Esophagus muscularis mucosa (tissue), 4 donors: ENCODE data around the gene ZMYM4.

ENCODE experiments used
- EP300 ChIP-seq: sonication (generic); formaldehyde crosslinking; IDR thresholded peaks from one replicate; pipeline ENCODE4 v1.6.1; 2017; ENCODE audit warnings: antibody characterized with exemption
- POLR2A ChIP-seq: fragments of 450-650 bp; IDR thresholded peaks from one replicate; pipeline ENCODE4 v1.6.1; 2017; ENCODE audit warnings: antibody characterized with exemption, moderate library complexity, mild to moderate bottlenecking, low read depth
- TF ChIP-seq, protein P1 (sequence below), 3 experiments: fragments of 200-600 bp in 2 of 3; fragments of 450-650 bp in 1 of 3; sonication (generic) in 2 of 3; IDR thresholded peaks; one replicate each; pipeline ENCODE4 v1.5.1; 2017 to 2019; ENCODE audit warnings: antibody characterized with exemption in 3 of 3, mild to moderate bottlenecking in 2 of 3, moderate library complexity in 1 of 3

GRCh38 chr1:35432231-35432630 is 163.7 kb downstream of the ZMYM4 start:
- no peak for TF ChIP-seq EP300
- TF ChIP-seq, protein P1, sequence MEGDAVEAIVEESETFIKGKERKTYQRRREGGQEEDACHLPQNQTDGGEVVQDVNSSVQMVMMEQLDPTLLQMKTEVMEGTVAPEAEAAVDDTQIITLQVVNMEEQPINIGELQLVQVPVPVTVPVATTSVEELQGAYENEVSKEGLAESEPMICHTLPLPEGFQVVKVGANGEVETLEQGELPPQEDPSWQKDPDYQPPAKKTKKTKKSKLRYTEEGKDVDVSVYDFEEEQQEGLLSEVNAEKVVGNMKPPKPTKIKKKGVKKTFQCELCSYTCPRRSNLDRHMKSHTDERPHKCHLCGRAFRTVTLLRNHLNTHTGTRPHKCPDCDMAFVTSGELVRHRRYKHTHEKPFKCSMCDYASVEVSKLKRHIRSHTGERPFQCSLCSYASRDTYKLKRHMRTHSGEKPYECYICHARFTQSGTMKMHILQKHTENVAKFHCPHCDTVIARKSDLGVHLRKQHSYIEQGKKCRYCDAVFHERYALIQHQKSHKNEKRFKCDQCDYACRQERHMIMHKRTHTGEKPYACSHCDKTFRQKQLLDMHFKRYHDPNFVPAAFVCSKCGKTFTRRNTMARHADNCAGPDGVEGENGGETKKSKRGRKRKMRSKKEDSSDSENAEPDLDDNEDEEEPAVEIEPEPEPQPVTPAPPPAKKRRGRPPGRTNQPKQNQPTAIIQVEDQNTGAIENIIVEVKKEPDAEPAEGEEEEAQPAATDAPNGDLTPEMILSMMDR (IDR thresholded peaks at IDR 0.05) = no peak
- no peak for TF ChIP-seq POLR2A
